ENCODE measurements around the gene CCDC15. TPM values are rescaled to one million over a fixed set of nuclear protein-coding genes. Genes with fewer than 3 reads are reported as not detected.

Gene CCDC15
- total and polyA plus RNA-seq, 2 of the 13 experiments (the other 11 are each of a cell fraction or from before 2014, with no cell fraction given): 2.2 to 4.6 TPM

DNA sequence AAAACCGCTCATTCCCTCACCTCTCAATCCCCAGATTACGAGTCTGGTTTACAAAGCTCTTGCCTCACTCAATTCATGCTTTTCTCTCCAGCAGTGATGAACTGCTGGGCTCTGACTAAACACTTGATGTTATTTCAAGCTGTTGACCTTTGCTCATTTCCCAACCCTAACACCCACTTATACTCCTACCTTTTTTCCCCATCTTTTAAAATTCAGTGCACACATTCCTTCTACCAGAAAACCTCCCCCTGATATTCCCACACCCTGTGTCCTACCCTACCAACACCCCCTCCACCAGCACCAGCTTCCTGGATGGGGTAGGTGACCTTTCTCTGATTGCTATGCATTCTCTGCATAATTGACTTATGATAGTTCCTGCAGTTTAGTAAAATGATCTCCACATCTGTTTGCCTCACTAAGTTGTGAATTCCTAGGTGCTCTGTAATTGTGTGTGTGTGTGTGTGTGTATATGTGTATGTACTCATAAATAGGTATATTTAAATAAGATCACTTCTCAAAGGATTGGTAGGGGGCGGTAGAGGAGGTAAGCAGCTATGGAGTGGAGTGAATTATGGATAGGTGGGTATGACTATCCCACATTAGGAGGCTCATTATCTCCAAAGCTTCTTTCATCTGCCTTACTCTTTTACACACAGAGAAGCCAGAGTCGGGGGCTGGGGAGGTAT lies 19.0 kb upstream of the CCDC15 start (continued):
- TF ChIP-seq, protein P1, sequence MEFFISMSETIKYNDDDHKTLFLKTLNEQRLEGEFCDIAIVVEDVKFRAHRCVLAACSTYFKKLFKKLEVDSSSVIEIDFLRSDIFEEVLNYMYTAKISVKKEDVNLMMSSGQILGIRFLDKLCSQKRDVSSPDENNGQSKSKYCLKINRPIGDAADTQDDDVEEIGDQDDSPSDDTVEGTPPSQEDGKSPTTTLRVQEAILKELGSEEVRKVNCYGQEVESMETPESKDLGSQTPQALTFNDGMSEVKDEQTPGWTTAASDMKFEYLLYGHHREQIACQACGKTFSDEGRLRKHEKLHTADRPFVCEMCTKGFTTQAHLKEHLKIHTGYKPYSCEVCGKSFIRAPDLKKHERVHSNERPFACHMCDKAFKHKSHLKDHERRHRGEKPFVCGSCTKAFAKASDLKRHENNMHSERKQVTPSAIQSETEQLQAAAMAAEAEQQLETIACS (CRISPR knock-in tag; IDR thresholded peaks at IDR 0.05): no peak
- TF ChIP-seq, protein P2, sequence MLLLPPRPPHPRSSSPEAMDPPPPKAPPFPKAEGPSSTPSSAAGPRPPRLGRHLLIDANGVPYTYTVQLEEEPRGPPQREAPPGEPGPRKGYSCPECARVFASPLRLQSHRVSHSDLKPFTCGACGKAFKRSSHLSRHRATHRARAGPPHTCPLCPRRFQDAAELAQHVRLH (CRISPR knock-in tag; IDR thresholded peaks at IDR 0.05; ENCODE audit: borderline replicate concordance, low read depth): no peak
- TF ChIP-seq WIZ (CRISPR knock-in tag; IDR thresholded peaks at IDR 0.05) (no peak), HMGA1 (CRISPR knock-in tag; conservative IDR thresholded peaks at IDR 0.05) (no peak), ARID2 (CRISPR knock-in tag; IDR thresholded peaks at IDR 0.05; ENCODE audit: borderline replicate concordance) (no peak), SMAD3 (CRISPR knock-in tag; IDR thresholded peaks at IDR 0.05) (no peak), PHF8 (CRISPR knock-in tag; IDR thresholded peaks at IDR 0.05) (0 out of 2 replicates have a peak, but pooled peaks have one; percentile 21), CHD2 (IDR thresholded peaks at IDR 0.05; ENCODE audit: low read depth, low read length) (no peak), FOXJ3 (CRISPR knock-in tag; IDR thresholded peaks at IDR 0.05; ENCODE audit: borderline replicate concordance) (peak; percentile 19; the same call in 1 of the 2 replicates)
- TF ChIP-seq, protein P3, sequence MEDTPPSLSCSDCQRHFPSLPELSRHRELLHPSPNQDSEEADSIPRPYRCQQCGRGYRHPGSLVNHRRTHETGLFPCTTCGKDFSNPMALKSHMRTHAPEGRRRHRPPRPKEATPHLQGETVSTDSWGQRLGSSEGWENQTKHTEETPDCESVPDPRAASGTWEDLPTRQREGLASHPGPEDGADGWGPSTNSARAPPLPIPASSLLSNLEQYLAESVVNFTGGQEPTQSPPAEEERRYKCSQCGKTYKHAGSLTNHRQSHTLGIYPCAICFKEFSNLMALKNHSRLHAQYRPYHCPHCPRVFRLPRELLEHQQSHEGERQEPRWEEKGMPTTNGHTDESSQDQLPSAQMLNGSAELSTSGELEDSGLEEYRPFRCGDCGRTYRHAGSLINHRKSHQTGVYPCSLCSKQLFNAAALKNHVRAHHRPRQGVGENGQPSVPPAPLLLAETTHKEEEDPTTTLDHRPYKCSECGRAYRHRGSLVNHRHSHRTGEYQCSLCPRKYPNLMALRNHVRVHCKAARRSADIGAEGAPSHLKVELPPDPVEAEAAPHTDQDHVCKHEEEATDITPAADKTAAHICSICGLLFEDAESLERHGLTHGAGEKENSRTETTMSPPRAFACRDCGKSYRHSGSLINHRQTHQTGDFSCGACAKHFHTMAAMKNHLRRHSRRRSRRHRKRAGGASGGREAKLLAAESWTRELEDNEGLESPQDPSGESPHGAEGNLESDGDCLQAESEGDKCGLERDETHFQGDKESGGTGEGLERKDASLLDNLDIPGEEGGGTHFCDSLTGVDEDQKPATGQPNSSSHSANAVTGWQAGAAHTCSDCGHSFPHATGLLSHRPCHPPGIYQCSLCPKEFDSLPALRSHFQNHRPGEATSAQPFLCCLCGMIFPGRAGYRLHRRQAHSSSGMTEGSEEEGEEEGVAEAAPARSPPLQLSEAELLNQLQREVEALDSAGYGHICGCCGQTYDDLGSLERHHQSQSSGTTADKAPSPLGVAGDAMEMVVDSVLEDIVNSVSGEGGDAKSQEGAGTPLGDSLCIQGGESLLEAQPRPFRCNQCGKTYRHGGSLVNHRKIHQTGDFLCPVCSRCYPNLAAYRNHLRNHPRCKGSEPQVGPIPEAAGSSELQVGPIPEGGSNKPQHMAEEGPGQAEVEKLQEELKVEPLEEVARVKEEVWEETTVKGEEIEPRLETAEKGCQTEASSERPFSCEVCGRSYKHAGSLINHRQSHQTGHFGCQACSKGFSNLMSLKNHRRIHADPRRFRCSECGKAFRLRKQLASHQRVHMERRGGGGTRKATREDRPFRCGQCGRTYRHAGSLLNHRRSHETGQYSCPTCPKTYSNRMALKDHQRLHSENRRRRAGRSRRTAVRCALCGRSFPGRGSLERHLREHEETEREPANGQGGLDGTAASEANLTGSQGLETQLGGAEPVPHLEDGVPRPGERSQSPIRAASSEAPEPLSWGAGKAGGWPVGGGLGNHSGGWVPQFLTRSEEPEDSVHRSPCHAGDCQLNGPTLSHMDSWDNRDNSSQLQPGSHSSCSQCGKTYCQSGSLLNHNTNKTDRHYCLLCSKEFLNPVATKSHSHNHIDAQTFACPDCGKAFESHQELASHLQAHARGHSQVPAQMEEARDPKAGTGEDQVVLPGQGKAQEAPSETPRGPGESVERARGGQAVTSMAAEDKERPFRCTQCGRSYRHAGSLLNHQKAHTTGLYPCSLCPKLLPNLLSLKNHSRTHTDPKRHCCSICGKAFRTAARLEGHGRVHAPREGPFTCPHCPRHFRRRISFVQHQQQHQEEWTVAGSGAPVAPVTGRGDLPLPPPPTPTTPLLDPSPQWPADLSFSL (CRISPR knock-in tag; IDR thresholded peaks at IDR 0.05): peak; percentile 5; the same call in 1 of the 2 replicates
- TF ChIP-seq, protein P4, sequence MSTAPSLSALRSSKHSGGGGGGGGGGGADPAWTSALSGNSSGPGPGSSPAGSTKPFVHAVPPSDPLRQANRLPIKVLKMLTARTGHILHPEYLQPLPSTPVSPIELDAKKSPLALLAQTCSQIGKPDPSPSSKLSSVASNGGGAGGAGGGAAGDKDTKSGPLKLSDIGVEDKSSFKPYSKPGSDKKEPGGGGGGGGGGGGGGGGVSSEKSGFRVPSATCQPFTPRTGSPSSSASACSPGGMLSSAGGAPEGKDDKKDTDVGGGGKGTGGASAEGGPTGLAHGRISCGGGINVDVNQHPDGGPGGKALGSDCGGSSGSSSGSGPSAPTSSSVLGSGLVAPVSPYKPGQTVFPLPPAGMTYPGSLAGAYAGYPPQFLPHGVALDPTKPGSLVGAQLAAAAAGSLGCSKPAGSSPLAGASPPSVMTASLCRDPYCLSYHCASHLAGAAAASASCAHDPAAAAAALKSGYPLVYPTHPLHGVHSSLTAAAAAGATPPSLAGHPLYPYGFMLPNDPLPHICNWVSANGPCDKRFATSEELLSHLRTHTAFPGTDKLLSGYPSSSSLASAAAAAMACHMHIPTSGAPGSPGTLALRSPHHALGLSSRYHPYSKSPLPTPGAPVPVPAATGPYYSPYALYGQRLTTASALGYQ (CRISPR knock-in tag; IDR thresholded peaks at IDR 0.05): no peak
- TF ChIP-seq, protein P5, sequence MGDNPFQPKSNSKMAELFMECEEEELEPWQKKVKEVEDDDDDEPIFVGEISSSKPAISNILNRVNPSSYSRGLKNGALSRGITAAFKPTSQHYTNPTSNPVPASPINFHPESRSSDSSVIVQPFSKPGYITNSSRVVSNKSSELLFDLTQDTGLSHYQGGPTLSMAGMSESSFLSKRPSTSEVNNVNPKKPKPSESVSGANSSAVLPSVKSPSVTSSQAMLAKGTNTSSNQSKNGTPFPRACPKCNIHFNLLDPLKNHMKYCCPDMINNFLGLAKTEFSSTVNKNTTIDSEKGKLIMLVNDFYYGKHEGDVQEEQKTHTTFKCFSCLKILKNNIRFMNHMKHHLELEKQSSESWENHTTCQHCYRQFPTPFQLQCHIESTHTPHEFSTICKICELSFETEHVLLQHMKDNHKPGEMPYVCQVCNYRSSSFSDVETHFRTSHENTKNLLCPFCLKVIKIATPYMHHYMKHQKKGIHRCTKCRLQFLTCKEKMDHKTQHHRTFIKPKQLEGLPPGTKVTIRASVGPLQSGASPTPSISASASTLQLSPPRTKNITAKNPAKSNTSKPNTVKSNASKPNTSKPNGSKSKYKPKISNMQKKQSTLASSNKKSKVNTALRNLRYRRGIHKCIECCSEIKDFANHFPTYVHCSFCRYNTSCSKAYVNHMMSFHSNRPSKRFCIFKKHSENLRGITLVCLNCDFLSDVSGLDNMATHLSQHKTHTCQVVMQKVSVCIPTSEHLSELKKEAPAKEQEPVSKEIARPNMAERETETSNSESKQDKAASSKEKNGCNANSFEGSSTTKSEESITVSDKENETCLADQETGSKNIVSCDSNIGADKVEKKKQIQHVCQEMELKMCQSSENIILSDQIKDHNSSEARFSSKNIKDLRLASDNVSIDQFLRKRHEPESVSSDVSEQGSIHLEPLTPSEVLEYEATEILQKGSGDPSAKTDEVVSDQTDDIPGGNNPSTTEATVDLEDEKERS (CRISPR knock-in tag; IDR thresholded peaks at IDR 0.05): no peak
- TF ChIP-seq, protein P6, sequence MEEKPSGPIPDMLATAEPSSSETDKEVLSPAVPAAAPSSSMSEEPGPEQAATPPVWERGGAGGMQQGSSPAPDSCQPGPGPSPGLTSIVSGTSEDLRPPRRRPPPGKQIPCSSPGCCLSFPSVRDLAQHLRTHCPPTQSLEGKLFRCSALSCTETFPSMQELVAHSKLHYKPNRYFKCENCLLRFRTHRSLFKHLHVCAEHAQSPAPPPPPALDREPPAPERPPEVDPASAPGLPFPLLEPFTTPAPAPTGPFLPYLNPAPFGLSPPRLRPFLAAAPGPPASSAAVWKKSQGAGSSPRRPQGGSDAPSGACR (CRISPR knock-in tag; IDR thresholded peaks at IDR 0.05): no peak
- TF ChIP-seq, protein P7, sequence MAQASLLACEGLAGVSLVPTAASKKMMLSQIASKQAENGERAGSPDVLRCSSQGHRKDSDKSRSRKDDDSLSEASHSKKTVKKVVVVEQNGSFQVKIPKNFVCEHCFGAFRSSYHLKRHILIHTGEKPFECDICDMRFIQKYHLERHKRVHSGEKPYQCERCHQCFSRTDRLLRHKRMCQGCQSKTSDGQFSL (CRISPR knock-in tag; IDR thresholded peaks at IDR 0.05): no peak

Data from HepG2 (cell line).